Measurements from ENCODE around the gene SLC25A21.

GRCh38 chr14:37115406-37115805, 57.0 kb downstream of the SLC25A21 start:
- no peak for TF ChIP-seq POLR2AphosphoS5 (IDR thresholded peaks at IDR 0.05; ENCODE audit: borderline replicate concordance, low read depth, low read length)
- no peak for TF ChIP-seq EZH2 (IDR thresholded peaks at IDR 0.05)

Data from SK-N-MC (cell line).